GM13976 (cell line): ENCODE measurements around the gene KPNA1.

ENCODE experiments used
- DNase-seq: peaks from one replicate; pipeline ENCODE4 v3.0.0; 2012; ENCODE audit warnings: low spot score
- in situ Hi-C: fragments of 300-500 bp; cut with MboI; formaldehyde crosslinking; loops from one replicate; pipeline ENCODE4 v1.12.0; 2022; ENCODE audit warnings: low sequenced_read_pairs, mixed read lengths, inconsistent platforms; ENCODE audit not compliant: unreplicated experiment
- TF ChIP-seq, protein P1 (sequence below): IDR thresholded peaks from 2 replicates; pipeline ENCODE4 v1.5.1; 2012; ENCODE audit warnings: borderline replicate concordance, mild to moderate bottlenecking; ENCODE audit not compliant: insufficient read depth; ENCODE audit errors: extremely low read depth, missing control alignments, control extremely low read depth

KPNA1 gene

DNA sequence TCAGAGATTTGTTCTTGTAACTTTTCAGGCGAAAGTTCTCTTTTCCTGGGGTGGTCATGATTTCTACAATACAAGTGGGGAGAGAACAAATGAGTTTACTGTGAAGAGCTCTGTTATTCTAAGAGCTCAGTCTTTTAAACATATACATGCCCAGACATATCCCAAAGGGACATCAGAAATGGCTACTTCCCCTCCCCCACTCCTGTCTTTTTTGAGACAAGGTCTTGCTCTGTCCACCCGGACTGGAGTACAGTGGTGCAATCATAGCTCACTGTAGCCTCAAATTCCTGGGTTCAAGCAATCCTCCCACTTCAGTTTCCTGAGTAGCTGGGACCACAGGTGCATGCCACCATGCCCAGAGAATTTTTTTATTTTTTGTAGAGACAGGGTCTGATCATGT is 18.2 kb downstream of the KPNA1 start:
- no peak for DNase-seq
- in situ Hi-C loops, result no loop called here
- TF ChIP-seq, protein P1, sequence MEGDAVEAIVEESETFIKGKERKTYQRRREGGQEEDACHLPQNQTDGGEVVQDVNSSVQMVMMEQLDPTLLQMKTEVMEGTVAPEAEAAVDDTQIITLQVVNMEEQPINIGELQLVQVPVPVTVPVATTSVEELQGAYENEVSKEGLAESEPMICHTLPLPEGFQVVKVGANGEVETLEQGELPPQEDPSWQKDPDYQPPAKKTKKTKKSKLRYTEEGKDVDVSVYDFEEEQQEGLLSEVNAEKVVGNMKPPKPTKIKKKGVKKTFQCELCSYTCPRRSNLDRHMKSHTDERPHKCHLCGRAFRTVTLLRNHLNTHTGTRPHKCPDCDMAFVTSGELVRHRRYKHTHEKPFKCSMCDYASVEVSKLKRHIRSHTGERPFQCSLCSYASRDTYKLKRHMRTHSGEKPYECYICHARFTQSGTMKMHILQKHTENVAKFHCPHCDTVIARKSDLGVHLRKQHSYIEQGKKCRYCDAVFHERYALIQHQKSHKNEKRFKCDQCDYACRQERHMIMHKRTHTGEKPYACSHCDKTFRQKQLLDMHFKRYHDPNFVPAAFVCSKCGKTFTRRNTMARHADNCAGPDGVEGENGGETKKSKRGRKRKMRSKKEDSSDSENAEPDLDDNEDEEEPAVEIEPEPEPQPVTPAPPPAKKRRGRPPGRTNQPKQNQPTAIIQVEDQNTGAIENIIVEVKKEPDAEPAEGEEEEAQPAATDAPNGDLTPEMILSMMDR, result no peak

DNA sequence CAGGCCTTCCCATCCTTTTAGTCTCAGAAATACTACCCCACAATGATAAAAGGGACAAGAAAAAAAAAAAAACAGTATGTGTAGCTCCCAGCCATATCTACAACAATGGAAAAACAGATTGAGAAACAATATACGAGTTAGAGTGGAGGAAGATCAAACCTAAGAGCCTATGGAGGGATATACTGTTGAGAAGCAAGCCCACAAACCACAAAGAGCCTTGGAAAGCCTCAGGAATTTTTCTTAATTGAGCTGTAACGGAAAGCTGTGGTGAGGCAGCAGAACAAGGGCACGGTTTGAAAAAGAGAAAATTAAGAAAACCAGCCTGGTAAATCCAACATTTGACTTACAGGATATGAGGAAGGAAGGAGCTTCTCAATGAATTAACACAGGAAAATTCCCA is 21.4 kb downstream of the KPNA1 start:
- in situ Hi-C loops, result no loop called here
- DNase-seq, result no peak
- TF ChIP-seq, protein P1, result no peak

DNA sequence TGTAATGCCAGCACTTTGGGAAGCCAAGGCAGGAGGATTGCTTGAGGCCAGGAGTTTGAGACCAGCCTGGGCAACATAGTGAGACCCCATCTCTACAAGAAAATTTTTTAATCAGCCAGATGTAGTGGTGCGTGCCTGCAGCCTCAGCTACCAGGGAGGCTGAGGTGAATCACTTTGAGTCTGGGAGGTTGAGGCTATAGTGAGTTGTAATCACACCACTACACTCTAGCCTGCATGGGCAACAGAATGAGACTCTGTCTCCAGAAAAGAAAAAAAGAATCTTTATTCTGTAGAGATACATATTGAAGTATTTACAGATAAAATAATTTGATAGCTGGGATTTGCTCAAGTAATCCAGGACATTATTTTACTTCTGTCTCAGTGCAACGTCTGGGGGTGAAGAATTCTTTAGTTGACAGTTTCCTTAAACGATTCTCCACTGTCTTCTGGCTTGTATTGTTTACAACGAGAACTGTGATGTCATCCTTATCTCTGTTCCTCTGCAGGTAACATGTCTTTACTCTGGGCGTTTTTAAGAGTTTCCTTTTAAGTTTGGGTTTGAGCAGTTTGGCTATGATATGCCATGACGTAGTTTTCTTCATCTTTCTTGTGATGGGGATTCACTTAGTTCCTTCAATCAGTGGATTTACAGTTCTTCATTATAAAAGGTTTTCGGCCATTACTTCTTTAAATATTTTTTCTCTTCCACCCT is 26.3 kb downstream of the KPNA1 start:
- TF ChIP-seq, protein P1, result no peak
- in situ Hi-C loops, result no loop called here
- DNase-seq, result no peak

DNA sequence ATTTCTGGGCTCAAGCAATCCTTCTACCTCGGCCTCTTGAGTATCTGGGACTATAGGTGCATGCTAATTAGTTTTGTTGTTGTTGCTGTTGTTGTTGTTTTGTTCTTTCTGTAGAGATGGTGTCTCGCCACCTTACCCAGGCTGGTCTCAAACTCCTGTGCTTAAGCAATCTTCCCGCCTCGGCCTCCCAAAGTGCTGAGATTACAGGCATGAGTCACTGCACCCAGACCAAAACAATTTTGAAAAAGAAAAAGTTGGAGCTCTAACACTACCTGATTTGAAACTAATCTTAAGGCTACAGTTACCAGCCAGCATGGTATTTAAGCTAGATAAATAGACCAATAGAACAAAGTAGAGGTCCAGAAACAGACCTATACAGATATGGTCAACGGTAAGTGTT is 29.8 kb downstream of the KPNA1 start:
- DNase-seq, result no peak
- in situ Hi-C loops, result no loop called here
- TF ChIP-seq, protein P1, result no peak

DNA sequence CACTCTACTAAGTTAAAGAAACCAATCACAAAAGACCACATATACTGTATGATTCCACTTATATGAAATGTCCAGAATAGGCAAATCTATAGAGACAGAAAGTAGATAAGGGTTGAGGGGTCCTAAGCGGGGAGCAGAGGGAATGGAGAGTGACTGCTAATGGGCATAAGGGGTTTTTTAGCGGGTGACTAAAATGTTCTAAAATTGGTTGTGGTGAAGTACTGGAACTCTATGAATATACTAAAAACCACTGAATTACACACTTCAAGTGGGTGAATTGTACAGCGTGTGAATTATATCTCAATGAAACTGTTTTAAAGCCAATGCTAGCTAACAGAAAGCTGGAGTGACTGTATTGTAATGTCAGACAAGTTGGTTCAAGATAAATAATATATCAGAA is 33.3 kb downstream of the KPNA1 start:
- no peak for DNase-seq
- TF ChIP-seq, protein P1, result no peak
- in situ Hi-C loops, result no loop called here

DNA sequence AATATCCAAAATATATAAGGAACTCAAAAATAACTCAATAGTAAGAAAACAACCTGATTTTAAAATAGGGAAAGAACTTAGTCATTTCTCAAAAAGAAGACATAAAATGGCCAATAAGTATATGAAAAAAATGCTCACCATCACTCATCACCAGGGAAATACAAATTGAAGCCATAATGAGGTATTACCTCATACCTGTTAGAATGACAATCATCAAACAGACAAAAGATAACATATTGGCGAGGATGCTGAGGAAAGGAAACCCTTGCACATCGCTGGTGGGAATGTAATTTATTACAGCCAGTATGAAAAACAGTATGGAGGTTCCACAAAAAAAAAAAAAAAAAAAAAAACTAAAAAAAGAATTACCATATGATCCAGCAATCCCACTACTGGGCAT is 38.2 kb downstream of the KPNA1 start:
- in situ Hi-C loops, result no loop called here
- no peak for DNase-seq
- TF ChIP-seq, protein P1, result no peak
